ENCODE measurements around the gene ALDH4A1. TPM values are rescaled to one million over a fixed set of nuclear protein-coding genes. Genes with fewer than 3 reads are reported as not detected.

The ALDH4A1 gene
- total and polyA plus RNA-seq, 10 of the 15 experiments (the other 5 are each of a cell fraction or from before 2014, with no cell fraction given): 0.06 to 25.5 (median 13.0) TPM

DNA sequence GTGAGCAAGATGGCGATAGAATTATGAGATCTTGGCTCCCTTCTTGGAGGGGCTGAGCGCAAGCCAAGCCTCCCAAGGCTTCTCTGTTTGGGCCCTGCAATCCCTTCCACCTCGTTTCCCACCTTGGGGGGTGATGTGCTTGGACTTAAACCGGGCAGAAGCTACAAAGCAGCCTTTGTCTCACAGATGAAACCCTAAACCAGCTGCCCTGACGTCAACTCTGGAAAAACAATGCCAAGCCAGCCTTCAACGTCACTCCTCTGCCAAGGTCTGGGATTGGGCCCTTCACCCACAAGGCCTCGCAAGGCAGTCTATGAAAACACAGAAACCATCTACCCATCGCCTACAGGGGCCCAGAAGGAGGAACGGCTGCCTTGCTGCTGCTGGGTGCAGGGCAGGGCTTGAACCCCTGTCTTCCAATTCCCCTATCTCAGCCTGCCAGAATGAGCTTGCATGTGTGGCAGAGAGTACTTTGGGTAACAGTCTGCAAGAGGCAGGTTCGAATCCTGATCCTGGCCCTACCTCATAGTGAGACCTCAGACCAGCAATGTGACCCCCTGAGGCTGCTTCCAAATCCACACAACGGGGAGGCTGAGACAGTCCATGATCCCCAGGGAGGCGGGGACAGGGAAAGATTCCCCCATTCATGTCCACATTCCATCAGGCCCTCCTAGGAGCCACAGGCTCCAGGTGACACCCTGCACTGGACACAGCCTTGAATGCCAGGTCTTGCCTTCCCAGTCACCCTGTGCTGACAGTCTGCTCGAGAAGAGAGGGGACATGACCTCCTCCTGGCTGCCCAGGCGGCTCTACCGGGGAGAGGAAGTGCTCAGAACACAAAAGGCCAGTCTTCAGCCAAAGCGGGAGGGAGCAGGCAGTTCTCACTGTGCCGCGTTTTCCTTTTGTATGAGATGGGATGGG lies 39.1 kb upstream of the ALDH4A1 start:
- Histone ChIP-seq H3K4me3 (no peak overlapping the region), H2AFZ (ENCODE audit: control insufficient read depth, low read depth, low read length) (no peak overlapping the region), H4K20me1 (ENCODE audit: control insufficient read depth, insufficient read depth) (no peaks in the 10 kb centered on the region), H3K27me3 (replicated peaks in 1 of 2; ENCODE audit: control insufficient read depth in 2 of 2, insufficient read depth in 2 of 2, low read length in 1 of 2) (no peaks in the 10 kb centered on the region), H3K9me3 (replicated peaks; ENCODE audit: control insufficient read depth, insufficient read depth, low read length) (no peaks in the 10 kb centered on the region), H3K79me2 (ENCODE audit: control insufficient read depth, insufficient read depth, low read length) (peaks cover 3% of the 10 kb centered on the region), H3K27ac (ENCODE audit: control insufficient read depth, insufficient read depth) (no peak overlapping the region), H3K9ac (ENCODE audit: control insufficient read depth, insufficient read depth, low read length) (no peak overlapping the region), H3K36me3 (ENCODE audit: control insufficient read depth in 2 of 2, insufficient read depth in 2 of 2, low read length in 1 of 2) (no peaks in the 10 kb centered on the region), H3K4me1 (ENCODE audit: control insufficient read depth, insufficient read depth, low read length) (peaks cover 18% of the 10 kb centered on the region), H3K4me2 (ENCODE audit: control insufficient read depth, insufficient read depth) (no peak overlapping the region)
- ChIA-PET POLR2A (interaction anchor here (0.5 to 0.9 kb wide), 2 partner anchors 9 to 645 kb away, joined by 3 read pairs; no protein-coding TSS in a partner anchor), RAD21 (ENCODE audit: unreplicated experiment) (no interaction called here), CTCF (interaction anchor here (0.9 to 2.9 kb wide), 3 partner anchors 12 to 29 kb away, joined by 3 to 13 read pairs (median 3); no protein-coding TSS in a partner anchor), SMC1A (ENCODE audit: uncharacterized antibody, unreplicated experiment) (interaction anchor here (1.3 kb wide), 1 partner anchor 9 kb away, joined by 3 read pairs; no protein-coding TSS in a partner anchor)
- DNase-seq (ENCODE audit: low read depth, low spot score) (no peak), FAIRE-seq (no peak), ATAC-seq (no peak)
- BruUV-seq (replicated peaks): no TSS peak
- 87% methylated on average over 18 of the region's 18 CpGs for WGBS (ENCODE audit: insufficient coverage, insufficient replicate concordance, low lambda C conversion rate, missing lambda C conversion rate)
- in situ Hi-C loops (cut with MboI): no loop called here
- intact Hi-C loops (cut with micrococcal nuclease; ENCODE audit: unreplicated experiment): no loop called here
- TF ChIP-seq CHD1 (IDR thresholded peaks at IDR 0.05; ENCODE audit: low read depth, low read length) (no peak), SMAD1 (IDR thresholded peaks at IDR 0.05; ENCODE audit: low read depth, partially characterized antibody) (no peak), MTA3 (IDR thresholded peaks at IDR 0.05; ENCODE audit: borderline replicate concordance, low read length) (no peak), TBL1XR1 (IDR thresholded peaks at IDR 0.05; ENCODE audit: low read depth, low read length) (no peak), PAX8 (IDR thresholded peaks at IDR 0.05) (no peak), RELA (IDR thresholded peaks at IDR 0.05; ENCODE audit: borderline replicate concordance, partially characterized antibody) (no peak), IKZF2 (IDR thresholded peaks at IDR 0.05) (no peak), KLF5 (IDR thresholded peaks at IDR 0.05; ENCODE audit: partially characterized antibody) (no peak)
- TF ChIP-seq, protein P1, sequence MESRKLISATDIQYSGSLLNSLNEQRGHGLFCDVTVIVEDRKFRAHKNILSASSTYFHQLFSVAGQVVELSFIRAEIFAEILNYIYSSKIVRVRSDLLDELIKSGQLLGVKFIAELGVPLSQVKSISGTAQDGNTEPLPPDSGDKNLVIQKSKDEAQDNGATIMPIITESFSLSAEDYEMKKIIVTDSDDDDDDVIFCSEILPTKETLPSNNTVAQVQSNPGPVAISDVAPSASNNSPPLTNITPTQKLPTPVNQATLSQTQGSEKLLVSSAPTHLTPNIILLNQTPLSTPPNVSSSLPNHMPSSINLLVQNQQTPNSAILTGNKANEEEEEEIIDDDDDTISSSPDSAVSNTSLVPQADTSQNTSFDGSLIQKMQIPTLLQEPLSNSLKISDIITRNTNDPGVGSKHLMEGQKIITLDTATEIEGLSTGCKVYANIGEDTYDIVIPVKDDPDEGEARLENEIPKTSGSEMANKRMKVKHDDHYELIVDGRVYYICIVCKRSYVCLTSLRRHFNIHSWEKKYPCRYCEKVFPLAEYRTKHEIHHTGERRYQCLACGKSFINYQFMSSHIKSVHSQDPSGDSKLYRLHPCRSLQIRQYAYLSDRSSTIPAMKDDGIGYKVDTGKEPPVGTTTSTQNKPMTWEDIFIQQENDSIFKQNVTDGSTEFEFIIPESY (IDR thresholded peaks at IDR 0.05): no peak
- TF ChIP-seq, protein P2, sequence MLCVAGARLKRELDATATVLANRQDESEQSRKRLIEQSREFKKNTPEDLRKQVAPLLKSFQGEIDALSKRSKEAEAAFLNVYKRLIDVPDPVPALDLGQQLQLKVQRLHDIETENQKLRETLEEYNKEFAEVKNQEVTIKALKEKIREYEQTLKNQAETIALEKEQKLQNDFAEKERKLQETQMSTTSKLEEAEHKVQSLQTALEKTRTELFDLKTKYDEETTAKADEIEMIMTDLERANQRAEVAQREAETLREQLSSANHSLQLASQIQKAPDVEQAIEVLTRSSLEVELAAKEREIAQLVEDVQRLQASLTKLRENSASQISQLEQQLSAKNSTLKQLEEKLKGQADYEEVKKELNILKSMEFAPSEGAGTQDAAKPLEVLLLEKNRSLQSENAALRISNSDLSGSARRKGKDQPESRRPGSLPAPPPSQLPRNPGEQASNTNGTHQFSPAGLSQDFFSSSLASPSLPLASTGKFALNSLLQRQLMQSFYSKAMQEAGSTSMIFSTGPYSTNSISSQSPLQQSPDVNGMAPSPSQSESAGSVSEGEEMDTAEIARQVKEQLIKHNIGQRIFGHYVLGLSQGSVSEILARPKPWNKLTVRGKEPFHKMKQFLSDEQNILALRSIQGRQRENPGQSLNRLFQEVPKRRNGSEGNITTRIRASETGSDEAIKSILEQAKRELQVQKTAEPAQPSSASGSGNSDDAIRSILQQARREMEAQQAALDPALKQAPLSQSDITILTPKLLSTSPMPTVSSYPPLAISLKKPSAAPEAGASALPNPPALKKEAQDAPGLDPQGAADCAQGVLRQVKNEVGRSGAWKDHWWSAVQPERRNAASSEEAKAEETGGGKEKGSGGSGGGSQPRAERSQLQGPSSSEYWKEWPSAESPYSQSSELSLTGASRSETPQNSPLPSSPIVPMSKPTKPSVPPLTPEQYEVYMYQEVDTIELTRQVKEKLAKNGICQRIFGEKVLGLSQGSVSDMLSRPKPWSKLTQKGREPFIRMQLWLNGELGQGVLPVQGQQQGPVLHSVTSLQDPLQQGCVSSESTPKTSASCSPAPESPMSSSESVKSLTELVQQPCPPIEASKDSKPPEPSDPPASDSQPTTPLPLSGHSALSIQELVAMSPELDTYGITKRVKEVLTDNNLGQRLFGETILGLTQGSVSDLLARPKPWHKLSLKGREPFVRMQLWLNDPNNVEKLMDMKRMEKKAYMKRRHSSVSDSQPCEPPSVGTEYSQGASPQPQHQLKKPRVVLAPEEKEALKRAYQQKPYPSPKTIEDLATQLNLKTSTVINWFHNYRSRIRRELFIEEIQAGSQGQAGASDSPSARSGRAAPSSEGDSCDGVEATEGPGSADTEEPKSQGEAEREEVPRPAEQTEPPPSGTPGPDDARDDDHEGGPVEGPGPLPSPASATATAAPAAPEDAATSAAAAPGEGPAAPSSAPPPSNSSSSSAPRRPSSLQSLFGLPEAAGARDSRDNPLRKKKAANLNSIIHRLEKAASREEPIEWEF (IDR thresholded peaks at IDR 0.05; ENCODE audit: insufficient replicate concordance, low read depth, low read length): no peak
- TF ChIP-seq, protein P3, sequence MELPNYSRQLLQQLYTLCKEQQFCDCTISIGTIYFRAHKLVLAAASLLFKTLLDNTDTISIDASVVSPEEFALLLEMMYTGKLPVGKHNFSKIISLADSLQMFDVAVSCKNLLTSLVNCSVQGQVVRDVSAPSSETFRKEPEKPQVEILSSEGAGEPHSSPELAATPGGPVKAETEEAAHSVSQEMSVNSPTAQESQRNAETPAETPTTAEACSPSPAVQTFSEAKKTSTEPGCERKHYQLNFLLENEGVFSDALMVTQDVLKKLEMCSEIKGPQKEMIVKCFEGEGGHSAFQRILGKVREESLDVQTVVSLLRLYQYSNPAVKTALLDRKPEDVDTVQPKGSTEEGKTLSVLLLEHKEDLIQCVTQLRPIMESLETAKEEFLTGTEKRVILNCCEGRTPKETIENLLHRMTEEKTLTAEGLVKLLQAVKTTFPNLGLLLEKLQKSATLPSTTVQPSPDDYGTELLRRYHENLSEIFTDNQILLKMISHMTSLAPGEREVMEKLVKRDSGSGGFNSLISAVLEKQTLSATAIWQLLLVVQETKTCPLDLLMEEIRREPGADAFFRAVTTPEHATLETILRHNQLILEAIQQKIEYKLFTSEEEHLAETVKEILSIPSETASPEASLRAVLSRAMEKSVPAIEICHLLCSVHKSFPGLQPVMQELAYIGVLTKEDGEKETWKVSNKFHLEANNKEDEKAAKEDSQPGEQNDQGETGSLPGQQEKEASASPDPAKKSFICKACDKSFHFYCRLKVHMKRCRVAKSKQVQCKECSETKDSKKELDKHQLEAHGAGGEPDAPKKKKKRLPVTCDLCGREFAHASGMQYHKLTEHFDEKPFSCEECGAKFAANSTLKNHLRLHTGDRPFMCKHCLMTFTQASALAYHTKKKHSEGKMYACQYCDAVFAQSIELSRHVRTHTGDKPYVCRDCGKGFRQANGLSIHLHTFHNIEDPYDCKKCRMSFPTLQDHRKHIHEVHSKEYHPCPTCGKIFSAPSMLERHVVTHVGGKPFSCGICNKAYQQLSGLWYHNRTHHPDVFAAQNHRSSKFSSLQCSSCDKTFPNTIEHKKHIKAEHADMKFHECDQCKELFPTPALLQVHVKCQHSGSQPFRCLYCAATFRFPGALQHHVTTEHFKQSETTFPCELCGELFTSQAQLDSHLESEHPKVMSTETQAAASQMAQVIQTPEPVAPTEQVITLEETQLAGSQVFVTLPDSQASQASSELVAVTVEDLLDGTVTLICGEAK (IDR thresholded peaks at IDR 0.05; ENCODE audit: borderline replicate concordance): no peak
